OCI-LY1 (cell line): ENCODE measurements around the gene RGS19.
A peak's percentile ranks its signal among the peaks of the same experiment; 100 is the strongest.

ENCODE experiments used
- H2AFZ ChIP-seq: fragments of 200-600 bp; sonication (generic), shearing (Covaris generic); 2 replicates; pipeline ENCODE4 v1.6.0; 2014; ENCODE audit warnings: antibody characterized with exemption, mild to moderate bottlenecking, low read length
- H3F3A ChIP-seq: fragments of 200-600 bp; sonication (generic), shearing (Covaris generic); 2 replicates; pipeline ENCODE4 v1.6.0; 2014; ENCODE audit warnings: mild to moderate bottlenecking, antibody characterized with exemption, low read length, moderate library complexity; ENCODE audit not compliant: insufficient read depth
- H3K27ac ChIP-seq: fragments of 200-600 bp; sonication (generic); 2 replicates; pipeline ENCODE4 v1.5.1; 2014; ENCODE audit warnings: low read length, mixed run types, mild to moderate bottlenecking, low read depth; ENCODE audit not compliant: poor library complexity, severe bottlenecking
- H3K27me3 ChIP-seq: fragments of 200-600 bp; sonication (generic); 2 replicates; pipeline ENCODE4 v1.6.0; 2014; ENCODE audit warnings: antibody characterized with exemption, mild to moderate bottlenecking, low read length, moderate library complexity; ENCODE audit not compliant: insufficient read depth
- H3K36me3 ChIP-seq: fragments of 200-600 bp; sonication (generic); 2 replicates; pipeline ENCODE4 v1.6.1; 2014; ENCODE audit warnings: mild to moderate bottlenecking, antibody characterized with exemption, low read length, moderate library complexity, mixed read lengths; ENCODE audit not compliant: insufficient read depth
- H3K4me1 ChIP-seq: fragments of 200-600 bp; sonication (generic); 2 replicates; pipeline ENCODE4 v1.5.1; 2014; ENCODE audit warnings: mild to moderate bottlenecking, low read length, moderate library complexity; ENCODE audit not compliant: insufficient read depth, severe bottlenecking
- H3K4me2 ChIP-seq: fragments of 200-600 bp; sonication (generic), shearing (Covaris generic); 2 replicates; pipeline ENCODE4 v1.6.1; 2014; ENCODE audit warnings: low read length
- H3K4me3 ChIP-seq: fragments of 200-600 bp; sonication (generic); 2 replicates; pipeline ENCODE4 v1.5.1; 2014; ENCODE audit warnings: low read length, low read depth, mild to moderate bottlenecking, mixed read lengths; ENCODE audit not compliant: poor library complexity, severe bottlenecking
- H3K79me2 ChIP-seq: fragments of 200-600 bp; shearing (Covaris generic); 2 replicates; pipeline ENCODE4 v1.6.1; 2016; ENCODE audit warnings: mixed run types, low read length, mixed read lengths; ENCODE audit not compliant: insufficient read depth
- H3K9ac ChIP-seq: fragments of 200-600 bp; sonication (generic), shearing (Covaris generic); 2 replicates; pipeline ENCODE4 v1.6.1; 2014; ENCODE audit warnings: mild to moderate bottlenecking, low read length, mixed read lengths
- H3K9me2 ChIP-seq: fragments of 200-600 bp; sonication (generic), shearing (Covaris generic); 2 replicates; pipeline ENCODE4 v1.6.1; 2014; ENCODE audit warnings: low read depth, mild to moderate bottlenecking, low read length, mixed read lengths
- H3K9me3 ChIP-seq: fragments of 200-600 bp; shearing (Covaris generic); 2 replicates; pipeline ENCODE4 v1.6.1; 2014; ENCODE audit warnings: low read length, mixed read lengths
- H4K20me1 ChIP-seq: fragments of 200-600 bp; sonication (generic), shearing (Covaris generic); 2 replicates; pipeline ENCODE4 v1.6.0; 2016; ENCODE audit warnings: mild to moderate bottlenecking, low read length; ENCODE audit not compliant: insufficient read depth
- CTCF ChIP-seq: fragments of 200-600 bp; sonication (generic), shearing (Covaris generic); IDR thresholded peaks from 2 replicates; pipeline ENCODE4 v1.5.1; 2017; ENCODE audit warnings: mild to moderate bottlenecking, antibody characterized with exemption, low read length, moderate library complexity, mixed read lengths
- EZH2 ChIP-seq: fragments of 200-600 bp; sonication (generic), shearing (Covaris generic); IDR thresholded peaks from 2 replicates; pipeline ENCODE4 v1.8.0; 2017; ENCODE audit warnings: borderline replicate concordance, mixed run types, mild to moderate bottlenecking, antibody characterized with exemption, low read length, moderate library complexity, mixed read lengths

RGS19 gene

GRCh38 chr20:64069614-64070243 lies 9.6 kb downstream of the RGS19 start:
- Histone ChIP-seq H3K27me3 (peaks cover 9% of the 10 kb centered on the region; the same call in 1 of the 2 replicates), H3F3A (no peaks in the 10 kb centered on the region), H2AFZ (no peak overlapping the region), H3K36me3 (no peaks in the 10 kb centered on the region; the same call in 1 of the 2 replicates), H3K4me2 (no peak overlapping the region), H4K20me1 (no peaks in the 10 kb centered on the region), H3K9me2 (no peaks in the 10 kb centered on the region), H3K9me3 (no peaks in the 10 kb centered on the region), H3K4me3 (no peak overlapping the region), H3K27ac (no peak overlapping the region), H3K9ac (no peak overlapping the region), H3K79me2 (no peaks in the 10 kb centered on the region), H3K4me1 (peaks cover 14% of the 10 kb centered on the region)
- no peak for TF ChIP-seq EZH2
- peak; percentile 59 for TF ChIP-seq CTCF

GRCh38 chr20:64069209-64069613 lies 10.1 kb downstream of the RGS19 start:
- TF ChIP-seq CTCF (no peak), EZH2 (no peak)
- peaks cover 9% of the 10 kb centered on the region; the same call in 1 of the 2 replicates for H3K27me3 ChIP-seq
- H3F3A ChIP-seq = no peaks in the 10 kb centered on the region
- no peaks in the 10 kb centered on the region for H3K79me2 ChIP-seq
- no peaks in the 10 kb centered on the region for H3K9me3 ChIP-seq
- no peaks in the 10 kb centered on the region for H3K9me2 ChIP-seq
- H4K20me1 ChIP-seq = no peaks in the 10 kb centered on the region
- H3K27ac ChIP-seq = no peak overlapping the region
- H3K4me2 ChIP-seq = no peak overlapping the region
- H3K9ac ChIP-seq = no peak overlapping the region
- H3K4me3 ChIP-seq = no peak overlapping the region
- H3K36me3 ChIP-seq = no peaks in the 10 kb centered on the region; the same call in 1 of the 2 replicates
- no peak overlapping the region for H2AFZ ChIP-seq
- peaks cover 14% of the 10 kb centered on the region for H3K4me1 ChIP-seq

DNA sequence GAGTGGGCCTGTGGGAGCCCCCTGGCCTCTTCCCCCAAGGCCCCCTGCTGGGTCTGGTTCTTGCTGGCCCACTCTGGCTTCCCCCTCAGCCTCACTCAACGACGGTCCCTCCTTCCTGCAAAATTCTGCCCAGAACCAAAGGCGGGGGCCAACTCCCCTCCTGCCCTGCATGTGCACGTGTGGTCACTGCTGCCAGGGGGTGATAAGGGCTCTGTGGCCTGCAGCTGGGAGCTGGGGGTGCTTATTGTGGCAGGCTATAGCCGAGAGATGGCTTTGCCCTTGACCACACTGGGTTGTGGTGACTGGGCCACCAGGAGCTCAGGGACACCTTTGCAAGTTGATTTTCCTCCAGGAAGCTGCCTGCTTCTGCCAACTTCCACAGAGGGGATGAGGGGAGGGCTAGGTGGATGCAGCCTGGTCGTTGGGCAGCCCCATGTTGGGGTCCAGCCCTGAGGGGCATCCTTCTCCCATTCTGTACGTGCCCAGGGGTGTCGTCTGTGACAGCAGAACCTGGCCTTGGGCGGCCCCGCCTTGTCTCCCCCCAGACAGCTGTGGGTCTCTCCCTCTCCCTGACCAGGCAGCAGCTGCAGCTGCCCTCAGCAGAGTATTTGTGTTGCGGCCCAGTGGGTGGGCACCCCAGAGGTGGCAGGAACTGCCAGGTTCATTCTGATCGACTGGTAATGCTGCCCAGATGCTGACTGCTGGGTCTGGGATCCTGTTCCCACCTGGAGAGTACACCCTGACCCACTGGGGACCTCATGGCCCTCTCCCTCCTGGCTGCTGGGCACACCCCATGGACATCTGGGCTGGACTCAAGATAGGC lies 10.7 kb downstream of the RGS19 start:
- Histone ChIP-seq H3K4me3 (no peak overlapping the region), H4K20me1 (no peaks in the 10 kb centered on the region), H3K4me1 (peaks cover 21% of the 10 kb centered on the region), H3K79me2 (no peaks in the 10 kb centered on the region), H3K4me2 (no peak overlapping the region), H3K27me3 (peaks cover 9% of the 10 kb centered on the region; the same call in 1 of the 2 replicates), H3K9me2 (no peaks in the 10 kb centered on the region), H3F3A (no peaks in the 10 kb centered on the region), H3K36me3 (no peaks in the 10 kb centered on the region; the same call in 1 of the 2 replicates), H3K9me3 (no peaks in the 10 kb centered on the region), H3K27ac (no peak overlapping the region), H2AFZ (no peak overlapping the region), H3K9ac (no peak overlapping the region)
- TF ChIP-seq EZH2 (no peak), CTCF (no peak)
